Measurements from ENCODE around the gene CDH4. TPM values are rescaled to one million over a fixed set of nuclear protein-coding genes. Genes with fewer than 3 reads are reported as not detected.
"Not testable (repeated sequence)": the region's sequence is repeated elsewhere in the genome, so short reads cannot be mapped to it uniquely, and the experiment has no call there.

CDH4 gene
- total and polyA plus RNA-seq, 8 donors = under 0.01 to 2.2 (median 0.11) TPM; not detected in 2

GRCh38 chr20:61980647-61981583 is 728.9 kb downstream of the CDH4 start:
- WGBS, 5 donors = 67 to 83% (median 81%) methylated on average over 17 to 22 of the region's 22 CpGs
- Histone ChIP-seq H3K4me1 (peaks cover 0 to 7% (median 0%) of the 10 kb centered on the region in 4 donors), H3K4me3 (no peak overlapping the region), H3K27ac (no peak overlapping the region), H3K9me3 (no peaks in the 10 kb centered on the region), H3K36me3 (peaks cover 7 to 70% (median 65%) of the 10 kb centered on the region in 4 donors), H3K27me3 (no peaks in the 10 kb centered on the region)
- DNase-seq = peak; percentile 54 to 72
- intact Hi-C loops (cut with DNase I; ENCODE audit: low total_unique reads) = no loop called here
- TF ChIP-seq EP300 (IDR thresholded peaks at IDR 0.05) = no peak
- TF ChIP-seq POLR2AphosphoS5 (IDR thresholded peaks at IDR 0.05) = no peak
- no peak for TF ChIP-seq POLR2A (IDR thresholded peaks at IDR 0.05)
- TF ChIP-seq CTCF (IDR thresholded peaks at IDR 0.05) = peak in 5 of 7 experiments; percentile 17 to 73 (median 46)

- H3K4me3 ChIP-seq; H3K4me1 ChIP-seq; intact Hi-C loops (cut with DNase I; ENCODE audit: low total_unique reads); H3K27ac ChIP-seq; DNase-seq; H3K9me3 ChIP-seq; H3K27me3 ChIP-seq: not testable (repeated sequence)
- peaks cover 0 to 68% (median 62%) of the 10 kb centered on the region in 4 donors for H3K36me3 ChIP-seq
- 72 to 83% (median 77%) methylated on average over 5 to 11 of the region's 11 CpGs for WGBS, 5 donors
Measured at GRCh38 chr20:61981691-61982090, 729.6 kb downstream of the CDH4 start.

GRCh38 chr20:61982191-61982950 is 730.3 kb downstream of the CDH4 start:
- WGBS, 5 donors = 80 to 87% (median 81%) methylated on average over 13 to 18 of the region's 18 CpGs
- intact Hi-C loops (cut with DNase I; ENCODE audit: low total_unique reads) = no loop called here

GRCh38 chr20:61982951-61983315 is 730.9 kb downstream of the CDH4 start:
- peaks cover 0 to 70% (median 68%) of the 10 kb centered on the region in 4 donors for H3K36me3 ChIP-seq
- no peak for TF ChIP-seq CTCF (IDR thresholded peaks at IDR 0.05)

More at GRCh38 chr20:61982191-61982950, 730.3 kb downstream of the CDH4 start:
- Histone ChIP-seq H3K4me1 (peaks cover 0 to 7% (median 0%) of the 10 kb centered on the region in 4 donors), H3K9me3 (no peaks in the 10 kb centered on the region), H3K27me3 (no peaks in the 10 kb centered on the region), H3K27ac (no peak overlapping the region), H3K4me3 (no peak overlapping the region), H3K36me3 (peaks cover 0 to 68% (median 63%) of the 10 kb centered on the region in 4 donors)
- TF ChIP-seq POLR2AphosphoS5 (IDR thresholded peaks at IDR 0.05) (no peak), EP300 (IDR thresholded peaks at IDR 0.05) (no peak)
- no peak for DNase-seq

GRCh38 chr20:61983965-61984364 is 731.9 kb downstream of the CDH4 start:
- DNase-seq = no peak
- WGBS, 5 donors = 79 to 94% (median 86%) methylated on average over 16 to 17 of the region's 17 CpGs
- H3K9me3 ChIP-seq = no peaks in the 10 kb centered on the region
- TF ChIP-seq POLR2A (IDR thresholded peaks at IDR 0.05) = no peak
- no peak for TF ChIP-seq CTCF (IDR thresholded peaks at IDR 0.05)
- TF ChIP-seq EP300 (IDR thresholded peaks at IDR 0.05) = no peak
- no peak for TF ChIP-seq POLR2AphosphoS5 (IDR thresholded peaks at IDR 0.05)
- peaks cover 0 to 78% (median 73%) of the 10 kb centered on the region in 4 donors for H3K36me3 ChIP-seq
- H3K27ac ChIP-seq = no peak overlapping the region
- intact Hi-C loops (cut with DNase I; ENCODE audit: low total_unique reads) = no loop called here
- H3K27me3 ChIP-seq = no peaks in the 10 kb centered on the region
- H3K4me1 ChIP-seq = peaks cover 0 to 7% (median 0%) of the 10 kb centered on the region in 4 donors
- no peak overlapping the region for H3K4me3 ChIP-seq

More at GRCh38 chr20:61982951-61983315, 730.9 kb downstream of the CDH4 start:
- Histone ChIP-seq H3K4me1 (peaks cover 0 to 7% (median 0%) of the 10 kb centered on the region in 4 donors), H3K27ac (no peak overlapping the region), H3K4me3 (no peak overlapping the region), H3K9me3 (no peaks in the 10 kb centered on the region), H3K27me3 (no peaks in the 10 kb centered on the region)
- no peak for DNase-seq
- intact Hi-C loops (cut with DNase I; ENCODE audit: low total_unique reads) = no loop called here
- 92 to 96% (median 92%) methylated on average over 11 of the region's 11 CpGs for WGBS, 5 donors

- intact Hi-C loops (cut with DNase I; ENCODE audit: low total_unique reads); H3K9me3 ChIP-seq; H3K27me3 ChIP-seq; H3K27ac ChIP-seq; H3K4me1 ChIP-seq; DNase-seq; H3K4me3 ChIP-seq: not testable (repeated sequence)
- 84 to 95% (median 89%) methylated on average over 12 to 14 of the region's 14 CpGs for WGBS, 5 donors
- peaks cover 0 to 76% (median 74%) of the 10 kb centered on the region in 4 donors for H3K36me3 ChIP-seq
Measured at GRCh38 chr20:61984431-61984830, 732.4 kb downstream of the CDH4 start.
